ENCODE results near the gene FOXN3. TPM values are rescaled to one million over a fixed set of nuclear protein-coding genes. Genes with fewer than 3 reads are reported as not detected.

FOXN3 gene
- total RNA-seq, 2 donors from 2014 or later: 61.2 to 84.1 TPM

- H3K36me3 Mint-ChIP-seq (ENCODE audit: low read depth): no peaks in the 10 kb centered on the region
- peaks cover 6% of the 10 kb centered on the region for H3K27me3 Mint-ChIP-seq (ENCODE audit: insufficient read depth)
- TF ChIP-seq CTCF (conservative IDR thresholded peaks at IDR 0.05): no peak
- H3K9me3 Mint-ChIP-seq: peaks cover 7% of the 10 kb centered on the region
- no peak overlapping the region for H3K27ac Mint-ChIP-seq
- peaks cover 17% of the 10 kb centered on the region for H3K4me1 Mint-ChIP-seq
- 89 to 94% methylated on average over 5 to 7 of the region's 7 CpGs for WGBS, 2 experiments (ENCODE audit: insufficient coverage in 1 of 2, insufficient read length in 1 of 2)
- H3K36me3 ChIP-seq (ENCODE audit: control insufficient read depth, insufficient read depth, low read length): no peaks in the 10 kb centered on the region
- no peak overlapping the region for H3K4me3 ChIP-seq (ENCODE audit: low read length)
- no peaks in the 10 kb centered on the region for H3K4me1 ChIP-seq (ENCODE audit: control insufficient read depth, insufficient read depth, low read length)
- no peak overlapping the region for H3K9ac ChIP-seq (ENCODE audit: extremely low read depth, low read length, poor library complexity, severe bottlenecking)
- no peak overlapping the region for H3K4me3 Mint-ChIP-seq
- H3K9me3 ChIP-seq (ENCODE audit: control insufficient read depth, low read length): no peaks in the 10 kb centered on the region
- DNase-seq: no peak
- no peaks in the 10 kb centered on the region for H3K27me3 ChIP-seq (ENCODE audit: control insufficient read depth, insufficient read depth, low read length, poor library complexity, severe bottlenecking)
- no peak overlapping the region for H3K27ac ChIP-seq (ENCODE audit: low read depth, low read length)
These were observed 279.4 kb downstream of the FOXN3 start for GRCh38 chr14:89137526-89138163.

- no peak for DNase-seq
- Mint-ChIP-seq H3K9me3 (peaks cover 7% of the 10 kb centered on the region), H3K27me3 (ENCODE audit: insufficient read depth) (peaks cover 6% of the 10 kb centered on the region), H3K27ac (no peak overlapping the region), H3K4me1 (peaks cover 17% of the 10 kb centered on the region), H3K36me3 (ENCODE audit: low read depth) (no peaks in the 10 kb centered on the region), H3K4me3 (no peak overlapping the region)
- 91 to 93% methylated on average over 2 to 3 of the region's 3 CpGs for WGBS, 2 experiments (ENCODE audit: insufficient coverage in 1 of 2, insufficient read length in 1 of 2)
- no peak for TF ChIP-seq CTCF (conservative IDR thresholded peaks at IDR 0.05)
- H3K9ac ChIP-seq (ENCODE audit: extremely low read depth, low read length, poor library complexity, severe bottlenecking): no peak overlapping the region
- no peaks in the 10 kb centered on the region for H3K9me3 ChIP-seq (ENCODE audit: control insufficient read depth, low read length)
- H3K36me3 ChIP-seq (ENCODE audit: control insufficient read depth, insufficient read depth, low read length): no peaks in the 10 kb centered on the region
- no peak overlapping the region for H3K4me3 ChIP-seq (ENCODE audit: low read length)
- H3K4me1 ChIP-seq (ENCODE audit: control insufficient read depth, insufficient read depth, low read length): no peaks in the 10 kb centered on the region
- H3K27me3 ChIP-seq (ENCODE audit: control insufficient read depth, insufficient read depth, low read length, poor library complexity, severe bottlenecking): no peaks in the 10 kb centered on the region
- no peak overlapping the region for H3K27ac ChIP-seq (ENCODE audit: low read depth, low read length)
These were observed 280.4 kb downstream of the FOXN3 start for GRCh38 chr14:89136587-89136986.

- peaks cover 7% of the 10 kb centered on the region for H3K9me3 Mint-ChIP-seq
- Histone ChIP-seq H3K4me3 (ENCODE audit: low read length) (no peak overlapping the region), H3K36me3 (ENCODE audit: control insufficient read depth, insufficient read depth, low read length) (no peaks in the 10 kb centered on the region), H3K9me3 (ENCODE audit: control insufficient read depth, low read length) (no peaks in the 10 kb centered on the region), H3K27me3 (ENCODE audit: control insufficient read depth, insufficient read depth, low read length, poor library complexity, severe bottlenecking) (no peaks in the 10 kb centered on the region), H3K4me1 (ENCODE audit: control insufficient read depth, insufficient read depth, low read length) (no peaks in the 10 kb centered on the region), H3K9ac (ENCODE audit: extremely low read depth, low read length, poor library complexity, severe bottlenecking) (no peak overlapping the region), H3K27ac (ENCODE audit: low read depth, low read length) (no peak overlapping the region)
- DNase-seq: no peak
- no peak overlapping the region for H3K4me3 Mint-ChIP-seq
- no peak overlapping the region for H3K27ac Mint-ChIP-seq
- H3K4me1 Mint-ChIP-seq: peaks cover 11% of the 10 kb centered on the region
- TF ChIP-seq CTCF (conservative IDR thresholded peaks at IDR 0.05): no peak
- WGBS, 2 experiments (ENCODE audit: insufficient coverage in 1 of 2, insufficient read length in 1 of 2): 82 to 100% methylated on average over 1 to 2 of the region's 2 CpGs
- no peaks in the 10 kb centered on the region for H3K36me3 Mint-ChIP-seq (ENCODE audit: low read depth)
- peaks cover 6% of the 10 kb centered on the region for H3K27me3 Mint-ChIP-seq (ENCODE audit: insufficient read depth)
These were observed 282.4 kb downstream of the FOXN3 start for GRCh38 chr14:89134640-89135039.
